B cell (primary cell): ENCODE measurements around the gene ARL14. TPM values are rescaled to one million over a fixed set of nuclear protein-coding genes. Genes with fewer than 3 reads are reported as not detected.
A peak's percentile ranks its signal among the peaks of the same experiment; 100 is the strongest.

Experiments used
- ATAC-seq: fragments of 200-7000 bp; cut with Tn5 transposase; one replicate; pipeline ENCODE4 v1.10.0; 2021; ENCODE audit warnings: low read depth, mild to moderate bottlenecking, moderate number of reproducible peaks, moderate library complexity
- CTCF ChIA-PET: fragments of 350-600 bp; sonication (Branson Sonifier 250); formaldehyde crosslinking; loops from one replicate; lab custom pipeline; 2021; ENCODE audit warnings: antibody characterized with exemption, inconsistent platforms; lab: Charles Lee
- POLR2A ChIA-PET: fragments of 350-600 bp; sonication (Branson Sonifier 250); formaldehyde crosslinking; loops from one replicate; lab custom pipeline; 2021; ENCODE audit warnings: antibody characterized with exemption; lab: Charles Lee
- DNase-seq: peaks from one replicate; pipeline ENCODE4 v3.0.0; 2013
- H2AFZ ChIP-seq: 2 replicates; pipeline ENCODE4 v1.6.1; 2012; ENCODE audit warnings: mild to moderate bottlenecking, low read depth, low read length; ENCODE audit not compliant: insufficient read depth, poor library complexity, severe bottlenecking
- H3K27ac ChIP-seq, 2 donors: 1 replicate in 1 of 2; 2 replicates in 1 of 2; pipeline ENCODE4 v1.5.1; 2012 to 2013; ENCODE audit warnings: low read length in 2 of 2, mild to moderate bottlenecking in 2 of 2, moderate library complexity in 1 of 2
- H3K27me3 ChIP-seq, 4 experiments: fragments of 200-600 bp in 1 of 4; sonication (generic) in 1 of 4; replicated peaks in 1 of 4; 1 replicate in 2 of 4; 2 replicates in 2 of 4; pipeline versions ENCODE4 v1.6.1 to v1.7.0; 2013 to 2016; ENCODE audit warnings: low read length in 3 of 4, mild to moderate bottlenecking in 2 of 4, mixed read lengths in 1 of 4, moderate library complexity in 1 of 4; ENCODE audit not compliant: insufficient read depth in 4 of 4, control insufficient read depth in 3 of 4; ENCODE audit errors: control extremely low read depth in 1 of 4
- H3K36me3 ChIP-seq, 2 experiments: replicated peaks in 1 of 2; 1 replicate in 1 of 2; 2 replicates in 1 of 2; pipeline versions ENCODE4 v1.6.1 to v1.7.1; 2013; ENCODE audit warnings: low read length in 1 of 2; ENCODE audit not compliant: insufficient read depth in 2 of 2, control insufficient read depth in 1 of 2; ENCODE audit errors: control extremely low read depth in 1 of 2, extremely low read depth in 1 of 2
- H3K4me1 ChIP-seq, 2 donors: fragments of 200-600 bp in 1 of 2; sonication (generic) in 1 of 2; 1 replicate in 1 of 2; 2 replicates in 1 of 2; pipeline versions ENCODE4 v1.5.1 to v1.6.1; 2013 to 2017; ENCODE audit warnings: low read length in 2 of 2; ENCODE audit not compliant: control insufficient read depth in 2 of 2, insufficient read depth in 2 of 2
- H3K4me2 ChIP-seq: replicated peaks from 2 replicates; pipeline ENCODE3; 2012; ENCODE audit warnings: mild to moderate bottlenecking, low read depth, low read length; ENCODE audit not compliant: poor library complexity, severe bottlenecking
- H3K4me3 ChIP-seq, 5 experiments: fragments of 200-600 bp in 1 of 5; sonication (generic) in 1 of 5; 1 replicate in 3 of 5; 2 replicates in 2 of 5; pipeline versions ENCODE4 v1.5.1 to v1.7.0; 2011 to 2016; ENCODE audit warnings: low read length in 4 of 5, mild to moderate bottlenecking in 4 of 5, low read depth in 2 of 5, control low read depth in 1 of 5, moderate library complexity in 1 of 5; ENCODE audit not compliant: insufficient read depth in 1 of 5; ENCODE audit errors: control extremely low read depth in 1 of 5, extremely low read depth in 1 of 5
- H3K79me2 ChIP-seq: fragments of 200-600 bp; sonication (generic); one replicate; pipeline ENCODE4 v1.6.0; 2016; ENCODE audit warnings: low read length; ENCODE audit not compliant: control insufficient read depth, insufficient read depth
- H3K9ac ChIP-seq: fragments of 200-600 bp; sonication (generic); 2 replicates; pipeline ENCODE4 v1.6.1; 2017; ENCODE audit warnings: mild to moderate bottlenecking, low read length, moderate library complexity
- H3K9me3 ChIP-seq, 3 donors: one replicate each; pipeline versions ENCODE4 v1.6.1 to v1.7.1; 2013; ENCODE audit warnings: low read length in 2 of 3; ENCODE audit not compliant: control insufficient read depth in 2 of 3, insufficient read depth in 1 of 3; ENCODE audit errors: control extremely low read depth in 1 of 3
- H4K20me1 ChIP-seq: 2 replicates; pipeline ENCODE4 v1.6.0; 2012; ENCODE audit warnings: mild to moderate bottlenecking, low read length; ENCODE audit not compliant: insufficient read depth, control insufficient read depth, poor library complexity, severe bottlenecking
- H3K27ac Mint-ChIP-seq: one replicate; pipeline ENCODE4 v1.8.0; 2021; ENCODE audit warnings: mixed read lengths
- H3K27me3 Mint-ChIP-seq: one replicate; pipeline ENCODE4 v1.8.0; 2021; ENCODE audit warnings: mixed read lengths
- H3K4me1 Mint-ChIP-seq: one replicate; pipeline ENCODE4 v1.8.0; 2021; ENCODE audit warnings: mixed read lengths
- H3K4me3 Mint-ChIP-seq: one replicate; pipeline ENCODE4 v1.8.0; 2021; ENCODE audit warnings: mixed read lengths
- H3K9me3 Mint-ChIP-seq: one replicate; pipeline ENCODE4 v1.8.0; 2022; ENCODE audit warnings: mixed read lengths; ENCODE audit not compliant: insufficient read depth
- EZH2 ChIP-seq: IDR thresholded peaks from 2 replicates; pipeline ENCODE4 v1.6.1; 2012; ENCODE audit warnings: borderline replicate concordance, low read depth, mild to moderate bottlenecking, moderate library complexity, low read length; ENCODE audit not compliant: insufficient read depth, poor library complexity, severe bottlenecking
- WGBS: methylation state at CpG from one replicate; pipeline ENCODE4 v1.1.5; 2013; ENCODE audit warnings: missing lambda C conversion rate; ENCODE audit not compliant: insufficient coverage; 5-methylcytosine and 5-hydroxymethylcytosine counted together
- intact Hi-C: fragments of 100-400 bp; cut with micrococcal nuclease; formaldehyde crosslinking; loops from one replicate; pipeline ENCODE4 v1.10.0; 2022
- polyA plus RNA-seq: library from polyadenylated mRNA; depleted of rRNA; stranded (reverse); fragments of >200 nt; gene quantifications from 2 replicates; pipeline ENCODE4 v1.2.3, GENCODE V29; 2012
- total RNA-seq, 2 donors: library from RNA; stranded (reverse); fragments of 120-200 nt in 1 of 2; gene quantifications; 1 replicate in 1 of 2; 2 replicates in 1 of 2; pipeline versions ENCODE4 v1.2.3 to v1.2.4, GENCODE V29; 2013 to 2022
- TF ChIP-seq, protein P1 (sequence below): fragments of 200-600 bp; IDR thresholded peaks from one replicate; pipeline ENCODE4 v1.8.0; 2022; ENCODE audit warnings: antibody characterized with exemption, mild to moderate bottlenecking

ARL14 gene
- total and polyA plus RNA-seq, 2 donors (not counting 1 experiment from before 2014, with no cell fraction given): 0.43 to 0.89 TPM

DNA sequence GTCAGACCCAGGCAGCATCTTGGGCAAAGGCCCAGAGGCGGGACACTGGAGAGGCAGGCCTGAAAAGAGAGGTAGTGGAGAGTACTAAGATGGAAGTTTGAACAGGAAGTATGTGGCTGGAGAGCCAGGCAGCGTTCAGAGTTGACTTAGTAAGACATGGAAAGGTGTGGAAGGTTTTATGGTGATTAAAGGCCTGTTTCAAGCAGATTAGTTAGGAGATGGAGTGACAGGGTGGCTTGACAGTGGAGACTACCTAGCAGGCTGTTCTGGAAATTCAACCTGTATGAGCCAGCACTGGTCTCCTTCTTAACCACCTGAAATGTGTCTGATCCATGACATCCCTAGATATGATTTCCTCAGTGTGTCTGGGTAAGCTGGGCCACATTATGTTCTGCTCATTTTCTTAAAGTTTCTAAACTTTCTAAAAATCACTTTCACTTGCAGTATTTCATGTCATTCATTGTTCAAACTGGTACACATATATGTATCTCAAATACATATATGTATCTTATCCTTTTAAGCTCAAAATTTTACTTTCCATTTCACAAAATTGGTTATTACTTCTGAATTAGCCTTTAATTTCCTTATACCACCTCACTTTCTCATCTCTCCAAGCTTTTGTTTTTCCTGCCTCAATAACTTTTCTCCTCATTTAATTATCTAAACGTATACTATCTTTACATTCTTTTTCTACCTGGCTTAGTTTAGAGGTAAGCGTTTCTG, 43.4 kb upstream of the ARL14 start:
- Mint-ChIP-seq H3K27ac (no peak overlapping the region), H3K4me3 (no peak overlapping the region), H3K4me1 (no peaks in the 10 kb centered on the region), H3K9me3 (no peaks in the 10 kb centered on the region), H3K27me3 (peaks cover 15% of the 10 kb centered on the region)
- DNase-seq (no peak), ATAC-seq (no peak)
- no peak overlapping the region for H3K4me3 ChIP-seq
- no peak overlapping the region for H3K9ac ChIP-seq
- H4K20me1 ChIP-seq: no peaks in the 10 kb centered on the region
- no peaks in the 10 kb centered on the region for H3K9me3 ChIP-seq
- H3K4me1 ChIP-seq: no peaks in the 10 kb centered on the region
- H3K27me3 ChIP-seq: peaks cover 0 to 2% (median 0%) of the 10 kb centered on the region in 4 experiments
- POLR2A ChIA-PET: no interaction called here
- TF ChIP-seq, protein P1, sequence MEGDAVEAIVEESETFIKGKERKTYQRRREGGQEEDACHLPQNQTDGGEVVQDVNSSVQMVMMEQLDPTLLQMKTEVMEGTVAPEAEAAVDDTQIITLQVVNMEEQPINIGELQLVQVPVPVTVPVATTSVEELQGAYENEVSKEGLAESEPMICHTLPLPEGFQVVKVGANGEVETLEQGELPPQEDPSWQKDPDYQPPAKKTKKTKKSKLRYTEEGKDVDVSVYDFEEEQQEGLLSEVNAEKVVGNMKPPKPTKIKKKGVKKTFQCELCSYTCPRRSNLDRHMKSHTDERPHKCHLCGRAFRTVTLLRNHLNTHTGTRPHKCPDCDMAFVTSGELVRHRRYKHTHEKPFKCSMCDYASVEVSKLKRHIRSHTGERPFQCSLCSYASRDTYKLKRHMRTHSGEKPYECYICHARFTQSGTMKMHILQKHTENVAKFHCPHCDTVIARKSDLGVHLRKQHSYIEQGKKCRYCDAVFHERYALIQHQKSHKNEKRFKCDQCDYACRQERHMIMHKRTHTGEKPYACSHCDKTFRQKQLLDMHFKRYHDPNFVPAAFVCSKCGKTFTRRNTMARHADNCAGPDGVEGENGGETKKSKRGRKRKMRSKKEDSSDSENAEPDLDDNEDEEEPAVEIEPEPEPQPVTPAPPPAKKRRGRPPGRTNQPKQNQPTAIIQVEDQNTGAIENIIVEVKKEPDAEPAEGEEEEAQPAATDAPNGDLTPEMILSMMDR: no peak
- no peak for TF ChIP-seq EZH2
- WGBS: 72% methylated on average over 2 of the region's 4 CpGs
- no peaks in the 10 kb centered on the region for H3K79me2 ChIP-seq
- intact Hi-C loops: no loop called here
- H3K36me3 ChIP-seq: no peaks in the 10 kb centered on the region
- H3K4me2 ChIP-seq: no peak overlapping the region
- CTCF ChIA-PET: no interaction called here
- H2AFZ ChIP-seq: peak overlapping the region; percentile 27
- H3K27ac ChIP-seq: no peak overlapping the region

DNA sequence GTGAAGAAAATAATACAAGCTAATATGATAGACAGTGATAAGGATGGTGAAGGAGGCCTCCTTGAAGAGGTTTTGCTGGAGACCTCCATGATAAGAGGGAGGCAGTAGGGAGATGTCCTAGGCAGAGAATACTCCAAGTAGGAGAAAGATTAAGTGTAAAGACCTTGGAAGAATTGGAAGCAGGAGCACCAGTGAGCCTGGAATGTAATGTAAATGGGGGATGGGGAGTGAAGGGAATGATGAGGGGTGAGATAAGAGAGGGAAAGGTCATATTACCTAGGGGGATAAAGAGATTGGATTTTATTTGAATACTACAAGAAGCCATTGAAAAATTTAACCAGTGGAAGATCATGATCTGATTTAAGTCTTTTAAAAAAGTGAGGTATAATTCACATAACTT, 41.7 kb upstream of the ARL14 start:
- CTCF ChIA-PET: no interaction called here
- POLR2A ChIA-PET: no interaction called here
- H3K27me3 ChIP-seq: no peaks in the 10 kb centered on the region
- Mint-ChIP-seq H3K27ac (no peak overlapping the region), H3K9me3 (no peaks in the 10 kb centered on the region), H3K4me3 (no peak overlapping the region), H3K27me3 (peaks cover 8% of the 10 kb centered on the region), H3K4me1 (no peaks in the 10 kb centered on the region)
- H3K27ac ChIP-seq: no peak overlapping the region
- no peak overlapping the region for H3K9ac ChIP-seq
- no peaks in the 10 kb centered on the region for H3K79me2 ChIP-seq
- ATAC-seq: no peak
- no peak overlapping the region for H3K4me2 ChIP-seq
- DNase-seq: no peak
- no peaks in the 10 kb centered on the region for H3K9me3 ChIP-seq
- H4K20me1 ChIP-seq: no peaks in the 10 kb centered on the region
- no peaks in the 10 kb centered on the region for H3K4me1 ChIP-seq
- intact Hi-C loops: no loop called here
- no peak overlapping the region for H2AFZ ChIP-seq
- H3K4me3 ChIP-seq: no peak overlapping the region
- TF ChIP-seq, protein P1: no peak
- TF ChIP-seq EZH2: no peak
- H3K36me3 ChIP-seq: no peaks in the 10 kb centered on the region
